Measurements from ENCODE around the gene GPN3.

DNA sequence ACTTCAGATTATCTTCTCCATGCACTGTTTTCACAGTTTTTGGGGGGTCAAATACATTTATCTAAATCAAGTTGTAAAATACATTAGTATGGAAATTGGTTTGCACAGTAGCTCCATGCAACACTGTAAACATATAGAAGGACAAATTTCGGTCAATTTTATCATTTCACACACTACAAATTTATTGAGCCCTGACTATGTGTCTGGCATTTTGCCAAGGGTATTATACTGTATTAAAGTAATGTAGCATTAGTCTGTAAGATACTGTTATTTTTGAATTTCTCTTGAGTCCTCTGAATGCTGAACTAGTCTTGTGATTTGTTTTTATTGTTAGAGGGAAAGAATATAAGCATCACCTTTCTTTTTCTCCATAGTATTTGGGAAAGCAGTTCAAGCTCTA lies 35.4 kb upstream of the GPN3 start:
- TF ChIP-seq, protein P1, sequence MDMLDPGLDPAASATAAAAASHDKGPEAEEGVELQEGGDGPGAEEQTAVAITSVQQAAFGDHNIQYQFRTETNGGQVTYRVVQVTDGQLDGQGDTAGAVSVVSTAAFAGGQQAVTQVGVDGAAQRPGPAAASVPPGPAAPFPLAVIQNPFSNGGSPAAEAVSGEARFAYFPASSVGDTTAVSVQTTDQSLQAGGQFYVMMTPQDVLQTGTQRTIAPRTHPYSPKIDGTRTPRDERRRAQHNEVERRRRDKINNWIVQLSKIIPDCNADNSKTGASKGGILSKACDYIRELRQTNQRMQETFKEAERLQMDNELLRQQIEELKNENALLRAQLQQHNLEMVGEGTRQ (IDR thresholded peaks at IDR 0.05; ENCODE audit: low read depth, low read length), result no peak
- TF ChIP-seq, protein P2, sequence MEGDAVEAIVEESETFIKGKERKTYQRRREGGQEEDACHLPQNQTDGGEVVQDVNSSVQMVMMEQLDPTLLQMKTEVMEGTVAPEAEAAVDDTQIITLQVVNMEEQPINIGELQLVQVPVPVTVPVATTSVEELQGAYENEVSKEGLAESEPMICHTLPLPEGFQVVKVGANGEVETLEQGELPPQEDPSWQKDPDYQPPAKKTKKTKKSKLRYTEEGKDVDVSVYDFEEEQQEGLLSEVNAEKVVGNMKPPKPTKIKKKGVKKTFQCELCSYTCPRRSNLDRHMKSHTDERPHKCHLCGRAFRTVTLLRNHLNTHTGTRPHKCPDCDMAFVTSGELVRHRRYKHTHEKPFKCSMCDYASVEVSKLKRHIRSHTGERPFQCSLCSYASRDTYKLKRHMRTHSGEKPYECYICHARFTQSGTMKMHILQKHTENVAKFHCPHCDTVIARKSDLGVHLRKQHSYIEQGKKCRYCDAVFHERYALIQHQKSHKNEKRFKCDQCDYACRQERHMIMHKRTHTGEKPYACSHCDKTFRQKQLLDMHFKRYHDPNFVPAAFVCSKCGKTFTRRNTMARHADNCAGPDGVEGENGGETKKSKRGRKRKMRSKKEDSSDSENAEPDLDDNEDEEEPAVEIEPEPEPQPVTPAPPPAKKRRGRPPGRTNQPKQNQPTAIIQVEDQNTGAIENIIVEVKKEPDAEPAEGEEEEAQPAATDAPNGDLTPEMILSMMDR (conservative IDR thresholded peaks at IDR 0.05; ENCODE audit: low read depth, low read length), result no peak
- TF ChIP-seq POLR2A (IDR thresholded peaks at IDR 0.05; ENCODE audit: low read depth, low read length), result no peak
- no peak for TF ChIP-seq RAD21 (IDR thresholded peaks at IDR 0.05; ENCODE audit: low read length)
- TF ChIP-seq, protein P3, sequence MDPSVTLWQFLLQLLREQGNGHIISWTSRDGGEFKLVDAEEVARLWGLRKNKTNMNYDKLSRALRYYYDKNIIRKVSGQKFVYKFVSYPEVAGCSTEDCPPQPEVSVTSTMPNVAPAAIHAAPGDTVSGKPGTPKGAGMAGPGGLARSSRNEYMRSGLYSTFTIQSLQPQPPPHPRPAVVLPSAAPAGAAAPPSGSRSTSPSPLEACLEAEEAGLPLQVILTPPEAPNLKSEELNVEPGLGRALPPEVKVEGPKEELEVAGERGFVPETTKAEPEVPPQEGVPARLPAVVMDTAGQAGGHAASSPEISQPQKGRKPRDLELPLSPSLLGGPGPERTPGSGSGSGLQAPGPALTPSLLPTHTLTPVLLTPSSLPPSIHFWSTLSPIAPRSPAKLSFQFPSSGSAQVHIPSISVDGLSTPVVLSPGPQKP (IDR thresholded peaks at IDR 0.05; ENCODE audit: borderline replicate concordance, low read depth, low read length), result no peak
- no peak for TF ChIP-seq NFE2L2 (IDR thresholded peaks at IDR 0.05; ENCODE audit: low read depth, low read length)
- no peak for TF ChIP-seq CEBPB (IDR thresholded peaks at IDR 0.05; ENCODE audit: low read depth, low read length)
- TF ChIP-seq RFX5 (IDR thresholded peaks at IDR 0.05; ENCODE audit: low read depth, low read length), result no peak
- no peak for TF ChIP-seq MAFK (IDR thresholded peaks at IDR 0.05; ENCODE audit: low read depth, low read length)
- no peak for TF ChIP-seq SMC3 (IDR thresholded peaks at IDR 0.05; ENCODE audit: low read depth, low read length)

Data from IMR-90 (cell line).